ENCODE measurements around the gene ATP6V1B1. TPM values are rescaled to one million over a fixed set of nuclear protein-coding genes. Genes with fewer than 3 reads are reported as not detected.

Gene ATP6V1B1
- polyA plus RNA-seq, 1 donor = 2.1 TPM

- DNase-seq (ENCODE audit: low read depth) = no peak
These were observed 9.7 kb upstream of the ATP6V1B1 start for GRCh38 chr2:70926042-70926441.

GRCh38 chr2:70927138-70927537 is 8.6 kb upstream of the ATP6V1B1 start:
- DNase-seq (ENCODE audit: low read depth) = no peak

GRCh38 chr2:70927641-70928040 is 8.1 kb upstream of the ATP6V1B1 start:
- no peak for DNase-seq (ENCODE audit: low read depth)

GRCh38 chr2:70928366-70928765 is 7.3 kb upstream of the ATP6V1B1 start:
- no peak for DNase-seq (ENCODE audit: low read depth)

GRCh38 chr2:70930371-70931329 is 5.0 kb upstream of the ATP6V1B1 start:
- DNase-seq (ENCODE audit: low read depth) = no peak

- DNase-seq (ENCODE audit: low read depth) = no peak
These were observed 4.2 kb upstream of the ATP6V1B1 start for GRCh38 chr2:70931376-70932000.

- no peak for DNase-seq (ENCODE audit: low read depth)
These were observed 3.0 kb upstream of the ATP6V1B1 start for GRCh38 chr2:70932631-70933230.

GRCh38 chr2:70934981-70935380 is 719 bp upstream of the ATP6V1B1 start:
- no peak for DNase-seq (ENCODE audit: low read depth)

GRCh38 chr2:70936165-70936978 is 672 bp downstream of the ATP6V1B1 start:
- DNase-seq (ENCODE audit: low read depth) = no peak

GRCh38 chr2:70936979-70937811 is 1.5 kb downstream of the ATP6V1B1 start:
- DNase-seq (ENCODE audit: low read depth) = no peak

- DNase-seq (ENCODE audit: low read depth) = no peak
These were observed 2.3 kb downstream of the ATP6V1B1 start for GRCh38 chr2:70937866-70938585.

GRCh38 chr2:70938586-70938950 is 2.9 kb downstream of the ATP6V1B1 start:
- no peak for DNase-seq (ENCODE audit: low read depth)

GRCh38 chr2:70939001-70939838 is 3.5 kb downstream of the ATP6V1B1 start:
- no peak for DNase-seq (ENCODE audit: low read depth)

- no peak for DNase-seq (ENCODE audit: low read depth)
These were observed 4.3 kb downstream of the ATP6V1B1 start for GRCh38 chr2:70939839-70940580.

GRCh38 chr2:70941186-70941585 is 5.5 kb downstream of the ATP6V1B1 start:
- no peak for DNase-seq (ENCODE audit: low read depth)

- DNase-seq (ENCODE audit: low read depth) = no peak
These were observed 6.0 kb downstream of the ATP6V1B1 start for GRCh38 chr2:70941701-70942100.

- no peak for DNase-seq (ENCODE audit: low read depth)
These were observed 6.9 kb downstream of the ATP6V1B1 start for GRCh38 chr2:70942396-70943204.
